Spleen (tissue), 11 donors: ENCODE measurements around the gene ENTPD1. TPM values are rescaled to one million over a fixed set of nuclear protein-coding genes. Genes with fewer than 3 reads are reported as not detected.
A peak's percentile ranks its signal among the peaks of the same experiment; 100 is the strongest.
"Not testable (repeated sequence)": the region's sequence is repeated elsewhere in the genome, so short reads cannot be mapped to it uniquely, and the experiment has no call there.

Experiments used
- DNase-seq: peaks from one replicate; pipeline ENCODE4 v3.0.0-alpha.2; 2020
- H3K27ac ChIP-seq, 8 donors: fragments of 200-600 bp; sonication (generic) in 7 of 8; 1 replicate in 4 of 8; 2 replicates in 4 of 8; pipeline versions ENCODE4 v1.5.0 to v1.8.0; 2016 to 2021; ENCODE audit warnings: inconsistent platforms in 4 of 8, mild to moderate bottlenecking in 4 of 8, moderate library complexity in 1 of 8
- H3K27me3 ChIP-seq, 7 donors: fragments of 200-600 bp; sonication (generic) in 6 of 7; replicated peaks in 1 of 7; 1 replicate in 4 of 7; 2 replicates in 3 of 7; pipeline versions ENCODE4 v1.5.0 to v1.8.0; 2016 to 2021; ENCODE audit warnings: inconsistent platforms in 3 of 7, mild to moderate bottlenecking in 1 of 7
- H3K36me3 ChIP-seq, 6 donors: fragments of 200-600 bp; sonication (generic) in 5 of 6; 1 replicate in 4 of 6; 2 replicates in 2 of 6; pipeline versions ENCODE4 v1.5.0 to v1.8.0; 2016 to 2021; ENCODE audit warnings: inconsistent platforms in 2 of 6
- H3K4me1 ChIP-seq, 6 donors: fragments of 200-600 bp; sonication (generic) in 5 of 6; 1 replicate in 3 of 6; 2 replicates in 3 of 6; pipeline versions ENCODE4 v1.5.0 to v1.8.0; 2016 to 2021; ENCODE audit warnings: inconsistent platforms in 3 of 6
- H3K4me3 ChIP-seq, 8 donors: fragments of 200-600 bp; sonication (generic) in 7 of 8; 1 replicate in 4 of 8; 2 replicates in 4 of 8; pipeline versions ENCODE4 v1.5.0 to v1.8.0; 2016 to 2021; ENCODE audit warnings: inconsistent platforms in 4 of 8, mild to moderate bottlenecking in 4 of 8, moderate library complexity in 2 of 8
- H3K9me3 ChIP-seq, 8 donors: fragments of 200-600 bp; sonication (generic) in 7 of 8; 1 replicate in 4 of 8; 2 replicates in 4 of 8; pipeline versions ENCODE4 v1.5.0 to v1.8.0; 2016 to 2021; ENCODE audit warnings: inconsistent platforms in 4 of 8
- POLR2A ChIP-seq, 3 donors: fragments of 450-650 bp; IDR thresholded peaks; one replicate each; pipeline ENCODE4 v1.5.1; 2017; ENCODE audit warnings: antibody characterized with exemption in 3 of 3, mild to moderate bottlenecking in 1 of 3
- POLR2AphosphoS5 ChIP-seq, 3 donors: sonication (generic); formaldehyde crosslinking; IDR thresholded peaks; one replicate each; pipeline ENCODE4 v1.5.1; 2017; ENCODE audit warnings: antibody characterized with exemption in 3 of 3
- WGBS, 5 donors: extraction: QIAGEN DNeasy Blood & Tissue Kit in 3 of 5; methylation state at CpG; one replicate each; pipeline versions ENCODE4 v1.1.5 to v1.1.7; 2013 to 2018; 5-methylcytosine and 5-hydroxymethylcytosine counted together
- intact Hi-C: fragments of 100-400 bp; cut with DNase I; formaldehyde crosslinking; loops from one replicate; pipeline ENCODE4 v1.15.0; 2023; ENCODE audit warnings: low total_unique reads
- polyA plus RNA-seq, 3 donors: library from polyadenylated mRNA; stranded (reverse); fragments of 200-250 nt; gene quantifications; one replicate each; pipeline ENCODE4 v1.2.1, GENCODE V29; 2013
- total RNA-seq, 7 donors: library from RNA; depleted of rRNA in 3 of 7; stranded (reverse); fragments of >200 nt in 3 of 7; fragmentation: NEBNext Ultra II Directional in 4 of 7; extraction: Animal tissue kit (Norgen Biotek cat#: 25700) in 4 of 7; gene quantifications; one replicate each; pipeline versions ENCODE4 v1.1.0 to v1.2.1, GENCODE V29; 2016 to 2021
- TF ChIP-seq, protein P1 (sequence below), 11 experiments: fragments of 200-600 bp in 7 of 11; fragments of 450-650 bp in 4 of 11; sonication (generic) in 4 of 11; IDR thresholded peaks in 8 of 11; conservative IDR thresholded peaks in 3 of 11; 1 replicate in 7 of 11; 2 replicates in 4 of 11; pipeline versions ENCODE4 v1.4.0 to v1.8.0; 2016 to 2021; ENCODE audit warnings: antibody characterized with exemption in 11 of 11, inconsistent platforms in 4 of 11, mild to moderate bottlenecking in 1 of 11
- donor health status: healthy with polysubstance abuse.
- donor health status: DM: no; HTN: no; CAD: no; lungs with moderate emphysema.
- donor health status: DM: no; HTN: no; CAD: no.
- donor health status: Bipolar disorder and iron deficiency.
- donor health status: healthy.
- donor health status: DM: no; HTN: no; CAD: no.
- donor health status: DM: yes; HTN: yes; CAD: no.

Gene ENTPD1
- total and polyA plus RNA-seq, 10 donors: 14.1 to 92.9 (median 62.9) TPM

GRCh38 chr10:95880704-95881103, 124.7 kb downstream of the ENTPD1 start:
- DNase-seq: no peak
- Histone ChIP-seq H3K9me3 (peaks cover 0 to 8% (median 0%) of the 10 kb centered on the region in 8 donors), H3K27ac (no peak overlapping the region), H3K27me3 (no peaks in the 10 kb centered on the region), H3K4me1 (no peaks in the 10 kb centered on the region), H3K4me3 (no peak overlapping the region), H3K36me3 (peaks cover 0 to 13% (median 2%) of the 10 kb centered on the region in 6 donors)
- TF ChIP-seq, protein P1, sequence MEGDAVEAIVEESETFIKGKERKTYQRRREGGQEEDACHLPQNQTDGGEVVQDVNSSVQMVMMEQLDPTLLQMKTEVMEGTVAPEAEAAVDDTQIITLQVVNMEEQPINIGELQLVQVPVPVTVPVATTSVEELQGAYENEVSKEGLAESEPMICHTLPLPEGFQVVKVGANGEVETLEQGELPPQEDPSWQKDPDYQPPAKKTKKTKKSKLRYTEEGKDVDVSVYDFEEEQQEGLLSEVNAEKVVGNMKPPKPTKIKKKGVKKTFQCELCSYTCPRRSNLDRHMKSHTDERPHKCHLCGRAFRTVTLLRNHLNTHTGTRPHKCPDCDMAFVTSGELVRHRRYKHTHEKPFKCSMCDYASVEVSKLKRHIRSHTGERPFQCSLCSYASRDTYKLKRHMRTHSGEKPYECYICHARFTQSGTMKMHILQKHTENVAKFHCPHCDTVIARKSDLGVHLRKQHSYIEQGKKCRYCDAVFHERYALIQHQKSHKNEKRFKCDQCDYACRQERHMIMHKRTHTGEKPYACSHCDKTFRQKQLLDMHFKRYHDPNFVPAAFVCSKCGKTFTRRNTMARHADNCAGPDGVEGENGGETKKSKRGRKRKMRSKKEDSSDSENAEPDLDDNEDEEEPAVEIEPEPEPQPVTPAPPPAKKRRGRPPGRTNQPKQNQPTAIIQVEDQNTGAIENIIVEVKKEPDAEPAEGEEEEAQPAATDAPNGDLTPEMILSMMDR (IDR thresholded peaks at IDR 0.05 in 8 of 11, conservative IDR thresholded peaks at IDR 0.05 in 3 of 11): no peak
- TF ChIP-seq POLR2A (IDR thresholded peaks at IDR 0.05) (no peak), POLR2AphosphoS5 (IDR thresholded peaks at IDR 0.05) (no peak)
- intact Hi-C loops: no loop called here
- WGBS, 5 donors: 48 to 62% (median 59%) methylated on average over 2 of the region's 2 CpGs

GRCh38 chr10:95881316-95881715, 125.4 kb downstream of the ENTPD1 start:
- Histone ChIP-seq H3K4me1 (no peaks in the 10 kb centered on the region), H3K4me3 (no peak overlapping the region), H3K36me3 (peaks cover 0 to 7% (median under 1%) of the 10 kb centered on the region in 6 donors), H3K27ac (peak overlapping the region in 1 of 8 donors; percentile 46), H3K9me3 (peaks cover 0 to 8% (median 0%) of the 10 kb centered on the region in 8 donors), H3K27me3 (no peaks in the 10 kb centered on the region)
- TF ChIP-seq, protein P1 (IDR thresholded peaks at IDR 0.05 in 8 of 11, conservative IDR thresholded peaks at IDR 0.05 in 3 of 11): no peak
- TF ChIP-seq POLR2AphosphoS5 (IDR thresholded peaks at IDR 0.05): no peak
- DNase-seq: no peak
- intact Hi-C loops: no loop called here

DNA sequence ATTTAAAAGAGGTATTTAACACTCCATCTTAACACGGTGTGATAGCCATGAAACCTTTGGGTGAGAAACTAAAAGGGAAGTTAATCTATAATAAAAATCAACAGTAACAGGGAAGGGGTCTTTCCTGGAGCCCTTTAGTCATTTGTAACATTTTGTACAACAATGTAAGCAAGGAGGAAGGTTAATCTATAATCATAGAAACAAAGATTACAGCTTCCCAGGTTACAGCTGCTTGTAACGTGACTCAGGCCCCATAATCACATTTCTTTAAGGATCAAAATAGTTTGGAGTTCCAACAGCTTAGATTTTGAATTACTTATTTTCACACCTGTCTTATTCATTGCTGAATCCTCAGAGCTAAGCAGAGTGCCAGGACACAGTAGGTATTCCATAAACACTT, 133.9 kb downstream of the ENTPD1 start:
- no peak for TF ChIP-seq POLR2A (IDR thresholded peaks at IDR 0.05)
- TF ChIP-seq, protein P1 (IDR thresholded peaks at IDR 0.05 in 8 of 11, conservative IDR thresholded peaks at IDR 0.05 in 3 of 11): no peak
- Histone ChIP-seq H3K27ac (no peak overlapping the region), H3K36me3 (peaks cover 0 to 68% (median 0%) of the 10 kb centered on the region in 6 donors), H3K27me3 (no peaks in the 10 kb centered on the region), H3K9me3 (no peaks in the 10 kb centered on the region), H3K4me1 (no peaks in the 10 kb centered on the region), H3K4me3 (no peak overlapping the region)
- WGBS, 5 donors: 64 to 73% (median 68%) methylated on average over 2 of the region's 2 CpGs
- DNase-seq: no peak
- intact Hi-C loops: no loop called here

- H3K4me3 ChIP-seq: no peak overlapping the region
- H3K27me3 ChIP-seq: no peaks in the 10 kb centered on the region
- intact Hi-C loops: no loop called here
- no peaks in the 10 kb centered on the region for H3K9me3 ChIP-seq
- H3K36me3 ChIP-seq: peaks cover 0 to 93% (median 6%) of the 10 kb centered on the region in 6 donors
- TF ChIP-seq, protein P1 (IDR thresholded peaks at IDR 0.05 in 8 of 11, conservative IDR thresholded peaks at IDR 0.05 in 3 of 11): no peak
- no peak for TF ChIP-seq POLR2AphosphoS5 (IDR thresholded peaks at IDR 0.05)
- 81 to 88% (median 85%) methylated on average over 4 of the region's 4 CpGs for WGBS, 5 donors
- H3K4me1 ChIP-seq: peaks cover 0 to 8% (median 0%) of the 10 kb centered on the region in 6 donors
- peak overlapping the region in 1 of 8 donors; percentile 14 for H3K27ac ChIP-seq
- no peak for DNase-seq
Observed at GRCh38 chr10:95896071-95896850, 140.3 kb downstream of the ENTPD1 start.

DNA sequence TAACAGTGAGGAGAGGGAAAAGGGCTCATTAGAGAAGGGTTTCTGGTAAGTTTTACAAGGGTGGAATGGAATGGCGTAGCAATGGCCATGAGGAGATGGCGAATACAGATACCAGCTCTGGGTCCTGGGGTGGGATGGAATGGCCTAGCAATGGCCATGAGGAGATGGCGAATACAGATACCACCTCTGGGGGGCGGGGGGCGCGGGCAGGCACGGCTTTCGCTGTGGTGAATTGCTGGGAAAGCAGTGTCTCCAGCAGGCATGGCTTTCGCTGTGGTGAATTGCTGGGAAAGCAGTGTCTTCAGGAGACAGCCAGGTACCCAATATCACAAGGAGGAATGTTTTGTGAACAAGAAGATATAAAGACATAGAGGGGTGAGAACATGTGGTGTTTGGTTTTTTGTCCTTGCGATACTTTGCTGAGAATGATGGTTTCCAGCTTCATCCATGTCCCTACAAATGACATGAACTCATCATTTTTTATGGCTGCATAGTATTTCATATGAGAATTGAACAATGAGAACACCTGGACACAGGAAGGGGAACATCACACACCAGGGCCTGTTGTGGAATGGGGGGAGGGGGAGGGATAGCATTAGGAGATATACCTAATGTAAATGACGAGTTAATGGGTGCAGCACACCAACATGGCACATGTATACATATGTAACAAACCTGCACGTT, 150.1 kb downstream of the ENTPD1 start:
- H3K36me3 ChIP-seq: peaks cover 0 to 30% (median 3%) of the 10 kb centered on the region in 6 donors
- H3K27me3 ChIP-seq, H3K27ac ChIP-seq, H3K9me3 ChIP-seq, intact Hi-C loops, H3K4me3 ChIP-seq: not testable (repeated sequence)
- DNase-seq: peak; percentile 68
- 94 to 98% (median 98%) methylated on average over 12 of the region's 12 CpGs for WGBS, 5 donors
- H3K4me1 ChIP-seq: peaks cover 4 to 38% (median 17%) of the 10 kb centered on the region in 6 donors
